GM18498 (cell line): ENCODE results near the gene MUCL1.

Experiments
- ATAC-seq: cut with Tn5 transposase; IDR thresholded peaks from one replicate; pipeline ENCODE4 v1.9.1; 2021; ENCODE audit warnings: mild to moderate bottlenecking, moderate library complexity; ENCODE audit not compliant: unreplicated experiment

Gene MUCL1

DNA sequence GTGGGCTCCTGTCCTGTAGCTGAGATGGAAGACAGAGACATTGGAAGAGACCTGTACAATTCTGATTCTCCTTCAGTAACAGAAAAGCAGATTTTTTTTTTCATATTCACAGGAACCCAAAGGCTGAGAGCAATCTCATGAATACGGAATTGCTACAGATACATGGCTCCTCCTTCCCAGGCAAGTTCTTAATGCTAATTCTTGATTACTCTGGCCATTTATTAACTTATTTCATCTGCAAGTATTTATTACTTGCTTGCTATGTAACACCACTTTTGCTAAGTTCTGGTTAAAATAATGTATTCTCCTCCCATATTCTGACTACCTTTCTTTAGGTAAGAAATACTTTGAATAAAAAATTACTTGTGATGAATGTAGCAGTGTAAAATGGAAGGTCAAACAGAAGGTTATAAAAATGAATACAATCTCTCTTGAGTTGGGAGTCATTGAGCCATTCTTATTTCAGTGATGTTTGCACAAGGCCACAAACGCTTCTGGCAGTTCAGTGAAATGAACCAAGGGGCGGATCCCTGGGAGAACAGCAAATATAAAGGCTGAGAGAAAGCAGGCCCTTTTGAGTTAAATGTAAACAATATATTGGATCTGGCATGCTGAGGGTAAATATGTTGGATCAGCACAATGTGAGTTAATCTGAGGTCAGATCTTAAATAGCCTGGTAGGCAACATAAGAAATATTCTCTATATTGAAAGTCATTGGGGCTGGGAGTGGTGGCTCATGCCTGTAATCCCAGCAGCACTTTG, 37.6 kb downstream of the MUCL1 start:
- no peak for ATAC-seq
